GM12801 (cell line): ENCODE results near the gene TEX54.

Experiments used
- TF ChIP-seq, protein P1 (sequence below): IDR thresholded peaks from one replicate; pipeline ENCODE4 v1.5.1; 2011; ENCODE audit warnings: control low read depth; ENCODE audit not compliant: insufficient read length; ENCODE audit errors: extremely low read depth

The TEX54 gene

DNA sequence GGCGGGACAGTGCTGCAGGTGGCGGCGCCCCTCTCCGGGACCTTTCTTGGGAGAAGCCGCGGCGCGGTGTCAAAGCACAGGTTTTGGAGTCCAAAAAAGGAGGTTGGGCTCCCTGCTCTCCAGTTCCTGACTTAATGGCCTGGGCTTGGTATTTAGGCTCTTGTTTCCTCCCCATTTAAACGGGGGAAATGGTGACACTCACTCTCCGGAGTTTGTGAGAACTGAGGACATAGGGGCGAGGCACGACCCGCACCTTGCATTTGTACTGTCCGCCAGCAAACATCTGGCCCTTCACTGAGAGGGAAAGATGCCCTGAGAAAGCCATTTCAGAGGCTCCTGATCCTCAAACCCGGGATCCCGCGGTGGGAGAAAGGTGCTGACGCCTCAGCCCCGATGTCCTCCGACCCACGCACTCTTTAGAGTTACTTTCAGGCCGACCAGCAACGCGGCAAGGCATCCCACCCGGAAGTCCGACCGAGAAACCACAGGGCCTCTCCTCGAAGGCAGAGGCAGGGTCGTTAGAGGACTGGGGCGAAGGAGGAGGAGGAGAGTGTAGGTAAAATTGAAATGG is 9.6 kb upstream of the TEX54 start:
- TF ChIP-seq, protein P1, sequence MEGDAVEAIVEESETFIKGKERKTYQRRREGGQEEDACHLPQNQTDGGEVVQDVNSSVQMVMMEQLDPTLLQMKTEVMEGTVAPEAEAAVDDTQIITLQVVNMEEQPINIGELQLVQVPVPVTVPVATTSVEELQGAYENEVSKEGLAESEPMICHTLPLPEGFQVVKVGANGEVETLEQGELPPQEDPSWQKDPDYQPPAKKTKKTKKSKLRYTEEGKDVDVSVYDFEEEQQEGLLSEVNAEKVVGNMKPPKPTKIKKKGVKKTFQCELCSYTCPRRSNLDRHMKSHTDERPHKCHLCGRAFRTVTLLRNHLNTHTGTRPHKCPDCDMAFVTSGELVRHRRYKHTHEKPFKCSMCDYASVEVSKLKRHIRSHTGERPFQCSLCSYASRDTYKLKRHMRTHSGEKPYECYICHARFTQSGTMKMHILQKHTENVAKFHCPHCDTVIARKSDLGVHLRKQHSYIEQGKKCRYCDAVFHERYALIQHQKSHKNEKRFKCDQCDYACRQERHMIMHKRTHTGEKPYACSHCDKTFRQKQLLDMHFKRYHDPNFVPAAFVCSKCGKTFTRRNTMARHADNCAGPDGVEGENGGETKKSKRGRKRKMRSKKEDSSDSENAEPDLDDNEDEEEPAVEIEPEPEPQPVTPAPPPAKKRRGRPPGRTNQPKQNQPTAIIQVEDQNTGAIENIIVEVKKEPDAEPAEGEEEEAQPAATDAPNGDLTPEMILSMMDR, result no peak

DNA sequence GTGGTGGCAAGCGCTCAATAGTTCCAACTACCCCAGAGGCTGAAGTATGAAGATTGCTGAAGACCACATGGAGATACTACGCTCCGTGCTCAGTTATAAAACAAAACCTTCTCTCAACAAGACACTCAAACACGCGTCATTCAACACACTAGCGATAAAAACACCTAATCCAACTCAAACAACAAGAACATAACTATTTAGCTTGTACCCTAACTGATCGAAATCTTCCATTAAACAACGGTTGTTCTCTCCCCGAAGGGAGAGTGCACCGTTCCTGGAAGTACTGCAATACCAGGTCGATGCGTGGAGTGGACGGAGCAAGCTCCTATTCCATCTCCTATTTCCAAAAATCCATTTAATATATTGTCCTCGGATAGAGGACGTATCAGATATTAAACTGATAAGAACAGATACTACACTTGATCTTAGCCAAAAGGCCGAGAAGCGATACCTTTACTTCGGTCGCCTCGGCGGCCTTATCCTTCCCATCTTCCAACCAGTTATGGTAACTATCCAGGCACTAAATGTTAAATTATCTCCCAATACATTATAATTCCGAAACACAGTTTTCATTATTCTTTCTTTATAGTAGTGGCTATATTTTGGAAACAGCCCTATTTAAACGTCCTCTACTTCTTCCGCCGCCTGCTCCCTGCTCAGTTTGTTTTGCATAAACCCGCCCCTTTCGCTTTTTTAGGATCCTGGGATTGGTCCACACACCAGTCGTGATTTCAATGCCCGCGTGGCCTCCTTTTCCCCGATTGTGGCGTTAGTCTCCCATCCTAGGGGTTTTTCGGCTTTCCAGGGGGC is 8.9 kb upstream of the TEX54 start:
- TF ChIP-seq, protein P1, result no peak

DNA sequence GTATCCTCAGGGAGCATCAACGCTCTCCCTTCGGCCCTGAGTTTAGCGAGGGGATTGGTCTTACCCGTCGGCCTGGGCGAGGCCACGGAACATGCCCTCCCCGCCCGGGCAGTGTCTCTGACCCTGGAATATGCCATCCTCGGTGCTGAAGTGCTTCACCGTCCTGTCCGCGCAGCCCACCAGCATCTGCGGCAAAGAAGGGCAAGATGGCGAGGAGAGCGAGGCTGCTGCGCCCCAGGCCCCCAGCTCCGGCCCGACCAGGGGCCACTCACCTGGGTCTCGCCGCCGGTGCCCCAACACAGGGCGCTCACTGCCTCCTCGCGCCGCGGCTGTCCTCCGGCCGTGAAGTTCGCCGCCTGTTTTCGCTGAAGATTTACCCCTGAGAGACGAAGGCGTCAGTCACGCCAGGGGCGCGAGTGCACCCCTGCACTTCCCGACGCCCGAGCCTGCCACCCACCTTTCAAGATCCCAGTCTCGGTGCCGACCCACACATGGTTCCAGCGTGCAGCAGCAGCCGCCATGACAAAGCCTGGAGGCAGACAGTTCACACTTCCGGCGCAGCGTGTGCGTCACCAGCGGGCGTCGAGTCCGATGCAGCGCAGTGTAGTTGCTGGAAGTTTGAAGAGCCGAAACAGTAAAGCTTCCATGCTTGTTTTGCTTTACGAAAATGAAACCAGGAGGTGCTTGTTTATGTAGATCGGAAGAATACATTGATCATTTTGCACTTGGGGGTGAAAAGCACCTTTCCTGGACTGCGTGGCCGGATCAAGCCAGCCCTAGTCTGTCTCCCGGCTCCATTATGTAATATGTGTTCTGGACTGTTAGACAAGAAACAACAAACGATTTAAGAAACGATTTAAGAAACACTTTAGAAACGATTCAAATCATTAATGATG is 6.7 kb upstream of the TEX54 start, which contains the start of gene WDR74:
Gene WDR74 (minus strand): TSS at position 541 of the 896 bp plus-strand sequence. CDS start 20 bp downstream, at position 521.
- TF ChIP-seq, protein P1, result no peak

DNA sequence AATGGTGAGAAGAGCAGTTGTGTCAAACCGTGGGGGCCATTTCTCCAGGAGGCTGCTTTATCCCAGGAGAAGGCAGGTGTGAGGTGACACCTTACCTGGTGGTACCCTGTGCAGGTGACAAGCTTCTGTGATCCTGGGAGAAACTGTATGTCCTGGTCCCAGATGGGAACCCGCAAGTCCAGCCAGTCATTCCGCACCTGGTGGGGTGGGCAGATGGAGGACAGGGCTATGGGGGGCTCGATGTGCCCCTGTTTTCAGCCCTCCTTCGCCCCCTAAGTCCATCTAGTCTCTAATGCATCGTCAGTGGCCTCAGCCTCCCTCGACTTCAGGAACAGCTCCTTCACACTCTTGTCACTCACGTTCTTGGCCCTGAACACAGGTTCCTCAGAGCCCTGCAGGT is 2.7 kb upstream of the TEX54 start:
- TF ChIP-seq, protein P1, result no peak

DNA sequence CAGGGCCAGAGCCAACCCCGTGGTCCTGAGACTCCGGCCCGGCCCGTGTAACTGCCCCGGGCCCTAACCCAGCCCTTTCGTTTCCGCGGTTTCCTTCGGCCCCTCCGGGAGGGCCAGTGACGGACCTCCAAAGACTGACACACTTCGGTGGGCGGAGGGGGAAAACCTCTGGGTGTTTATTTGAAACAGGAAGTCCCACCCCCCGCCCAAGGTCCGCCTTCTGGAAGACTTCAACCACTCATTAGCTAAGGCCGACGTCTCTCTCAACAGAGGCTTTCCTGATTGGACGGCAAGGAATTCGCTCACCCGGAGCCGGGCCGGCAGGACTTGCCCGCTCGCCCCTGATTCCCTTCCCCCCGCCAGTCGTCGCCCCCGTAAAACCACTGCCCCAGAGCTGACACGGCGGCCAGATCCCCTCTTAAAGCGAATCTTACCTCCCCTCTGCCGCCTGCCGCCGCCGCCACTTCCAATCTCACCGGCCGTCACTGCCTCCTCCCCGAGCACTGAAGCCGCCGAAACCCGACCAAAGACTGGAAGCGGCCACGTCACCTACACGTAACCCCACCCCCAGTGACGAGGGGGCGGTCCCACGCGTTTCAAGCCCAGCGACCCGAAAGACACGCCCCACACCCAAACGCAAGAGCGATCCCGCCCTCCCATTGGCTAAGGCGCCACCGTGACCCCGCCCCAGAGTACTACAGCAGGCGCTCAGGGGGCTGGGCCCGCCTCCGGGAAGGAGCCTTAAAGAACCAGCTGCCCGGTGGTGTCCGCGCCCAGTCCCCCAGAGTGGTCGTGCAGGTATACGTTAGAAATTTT is 913 bp downstream of the TEX54 start, which contains the start of gene STX5:
Gene STX5 (minus strand): TSS at position 532 of the 816 bp plus-strand sequence. CDS start 808 bp downstream, outside the sequence.
- TF ChIP-seq, protein P1, result no peak

DNA sequence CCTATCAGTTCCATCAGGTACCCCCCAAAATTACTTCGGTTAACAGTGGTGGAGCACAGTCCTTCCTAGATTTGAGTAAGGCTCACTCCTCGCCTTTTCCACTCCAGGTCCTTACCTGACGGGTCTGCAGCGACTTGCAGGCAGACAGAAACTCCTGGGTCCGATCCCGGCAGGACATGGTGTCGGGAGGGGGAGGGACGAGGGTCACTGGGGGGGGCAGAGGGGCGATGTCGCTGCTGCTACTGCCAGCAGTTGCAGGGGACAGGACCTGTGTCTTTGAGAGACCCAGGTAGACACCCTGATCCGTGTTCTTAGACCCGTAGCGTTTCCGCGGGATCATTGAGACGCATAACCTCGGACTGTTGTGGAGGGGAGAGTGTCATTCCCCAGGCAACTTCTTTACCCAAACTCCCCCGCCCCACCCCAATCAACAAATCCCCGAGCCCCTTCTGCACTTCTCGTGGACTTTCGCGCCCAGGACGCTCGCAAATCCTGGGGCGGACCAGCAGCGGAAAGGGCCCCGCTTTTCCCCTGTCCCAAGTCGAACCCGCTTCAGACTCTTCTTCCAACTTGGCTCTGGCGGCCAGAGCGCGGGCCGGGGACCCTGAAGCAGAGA is 1.6 kb downstream of the TEX54 start:
- TF ChIP-seq, protein P1, result no peak
